ENCODE data around the gene PRKCQ.
"Not testable (repeated sequence)": the region's sequence is repeated elsewhere in the genome, so short reads cannot be mapped to it uniquely, and the experiment has no call there.

The PRKCQ gene

DNA sequence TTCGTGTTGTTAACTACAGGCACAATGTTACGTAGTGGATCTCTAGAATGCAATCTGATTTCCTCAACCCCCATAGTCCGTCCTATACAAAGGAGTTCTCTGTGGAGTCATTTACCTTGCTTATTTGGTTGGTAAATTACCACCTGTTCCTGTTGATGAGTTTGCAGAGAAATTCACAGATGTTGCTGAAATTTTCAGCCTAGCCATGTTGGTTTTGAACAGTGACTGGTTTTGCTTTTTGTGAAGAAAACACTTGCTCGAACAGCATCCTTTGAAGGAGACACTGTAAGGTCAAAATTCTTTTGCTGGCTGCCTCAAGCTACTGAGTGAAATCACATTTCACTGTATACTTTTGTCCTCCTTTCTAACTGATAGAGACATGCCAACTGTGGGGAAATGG, 15.4 kb upstream of the PRKCQ start:
- no peak for DNase-seq (ENCODE audit: low spot score)

- DNase-seq (ENCODE audit: low spot score), result no peak
Measured at GRCh38 chr10:6593241-6593671, 13.2 kb upstream of the PRKCQ start.

DNA sequence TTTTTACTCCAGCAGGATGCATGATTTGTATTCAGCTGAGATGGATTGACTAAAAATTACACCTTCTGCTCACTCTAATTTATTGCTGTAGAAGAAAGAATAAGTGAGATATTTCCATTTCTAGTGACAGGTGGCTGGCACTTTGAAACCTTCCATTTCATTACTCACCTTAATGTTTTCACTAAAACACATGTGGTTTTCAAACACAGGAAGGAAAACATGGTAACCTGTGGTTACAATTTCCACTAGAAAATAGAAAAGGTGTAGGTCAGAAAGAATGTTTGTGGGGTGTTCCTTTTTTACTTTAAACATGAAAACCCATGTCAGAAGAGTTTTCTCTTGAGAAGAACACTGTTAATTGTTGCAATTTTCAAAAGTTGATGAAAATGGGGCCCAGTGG, 12.0 kb upstream of the PRKCQ start:
- DNase-seq (ENCODE audit: low spot score), result no peak

DNA sequence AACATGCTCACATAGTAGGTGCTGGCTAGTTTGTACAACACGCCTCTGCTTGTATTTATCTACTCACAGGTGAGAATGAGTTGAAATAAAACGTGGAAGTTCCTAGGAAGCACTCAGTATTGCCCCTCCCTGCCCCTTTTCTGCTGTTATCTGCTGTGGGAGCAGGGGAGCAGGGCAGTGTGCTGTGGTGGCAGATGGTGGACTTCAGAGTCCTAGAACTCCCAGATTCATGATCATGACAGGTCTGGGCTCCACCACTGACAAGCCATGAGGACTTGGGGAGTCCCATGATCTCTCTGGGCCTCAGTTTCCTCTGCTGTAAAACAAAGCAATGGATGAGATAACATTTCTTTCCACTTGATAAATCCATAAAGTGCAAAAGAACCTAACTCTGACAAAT, 11.6 kb upstream of the PRKCQ start:
- no peak for DNase-seq (ENCODE audit: low spot score)

DNA sequence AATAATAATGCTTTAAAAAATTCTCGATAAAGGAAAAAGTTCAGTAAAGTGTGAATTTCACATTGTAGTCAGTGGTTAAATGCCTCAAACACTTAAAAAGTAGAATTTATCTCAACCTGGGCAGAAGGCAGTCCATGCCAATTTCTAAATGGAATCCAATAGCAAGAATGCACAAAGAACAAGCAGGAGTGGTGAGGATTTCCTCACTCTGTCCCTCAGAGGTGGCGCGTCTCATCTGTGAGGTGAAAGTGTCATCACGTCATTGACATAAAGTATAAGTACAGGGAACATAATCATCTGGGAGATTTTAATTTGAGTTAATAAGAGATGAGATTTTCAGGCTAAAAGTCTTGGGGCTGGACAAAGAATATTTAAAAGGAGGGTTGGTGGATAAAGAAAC, 10.0 kb upstream of the PRKCQ start:
- DNase-seq (ENCODE audit: low spot score), result no peak

GRCh38 chr10:6589287-6590094, 9.4 kb upstream of the PRKCQ start:
- DNase-seq (ENCODE audit: low spot score), result no peak

DNA sequence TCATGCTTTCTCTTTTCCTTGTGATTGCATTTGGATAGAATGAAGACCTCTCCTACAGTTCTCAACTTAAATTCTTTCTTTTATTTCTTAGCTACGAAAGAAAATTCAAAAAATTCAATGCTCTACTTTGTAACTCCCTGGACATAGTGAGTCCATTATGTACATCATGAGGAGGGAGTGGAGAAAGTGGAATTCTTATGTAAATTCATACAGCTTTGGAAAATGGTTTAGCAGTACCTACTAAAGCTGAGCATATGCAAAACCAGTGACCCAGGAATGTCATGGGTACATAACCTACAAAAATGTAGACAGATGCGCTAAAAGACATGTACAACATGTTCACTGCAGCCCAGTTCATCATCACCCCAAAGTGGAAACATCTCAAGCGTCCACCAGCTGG, 8.8 kb upstream of the PRKCQ start:
- no peak for DNase-seq (ENCODE audit: low spot score)

GRCh38 chr10:6588082-6588481, 8.0 kb upstream of the PRKCQ start:
- DNase-seq (ENCODE audit: low spot score), result no peak

GRCh38 chr10:6586501-6586900, 6.4 kb upstream of the PRKCQ start:
- no peak for DNase-seq (ENCODE audit: low spot score)

GRCh38 chr10:6583447-6583846, 3.4 kb upstream of the PRKCQ start:
- no peak for DNase-seq (ENCODE audit: low spot score)

- not testable (repeated sequence) for DNase-seq (ENCODE audit: low spot score)
Measured at GRCh38 chr10:6582913-6583312, 2.8 kb upstream of the PRKCQ start.

- DNase-seq (ENCODE audit: low spot score), result no peak
Measured at GRCh38 chr10:6582298-6582697, 2.2 kb upstream of the PRKCQ start.

DNA sequence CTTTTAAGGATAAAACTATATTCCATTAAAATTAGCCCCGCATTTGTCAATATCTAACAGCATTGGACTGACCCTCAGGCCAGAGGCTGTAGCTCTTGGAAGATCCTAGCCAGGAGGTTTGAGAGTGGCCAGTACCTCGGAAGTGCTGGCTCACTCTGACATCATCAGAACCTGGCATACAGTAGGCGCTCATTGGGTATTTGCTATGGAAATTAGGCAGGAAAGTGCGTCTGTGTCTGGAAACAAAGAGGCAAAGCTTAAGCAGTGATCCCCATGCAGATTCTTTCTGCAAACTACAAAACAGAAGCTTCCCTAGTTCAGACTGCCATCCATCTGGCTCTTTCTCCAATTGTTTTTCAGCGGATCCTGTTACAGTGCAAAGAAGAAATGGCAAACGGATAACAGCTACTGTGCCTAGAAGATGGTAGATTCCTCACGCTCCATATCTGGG, 1.7 kb upstream of the PRKCQ start:
- DNase-seq (ENCODE audit: low spot score), result no peak

DNA sequence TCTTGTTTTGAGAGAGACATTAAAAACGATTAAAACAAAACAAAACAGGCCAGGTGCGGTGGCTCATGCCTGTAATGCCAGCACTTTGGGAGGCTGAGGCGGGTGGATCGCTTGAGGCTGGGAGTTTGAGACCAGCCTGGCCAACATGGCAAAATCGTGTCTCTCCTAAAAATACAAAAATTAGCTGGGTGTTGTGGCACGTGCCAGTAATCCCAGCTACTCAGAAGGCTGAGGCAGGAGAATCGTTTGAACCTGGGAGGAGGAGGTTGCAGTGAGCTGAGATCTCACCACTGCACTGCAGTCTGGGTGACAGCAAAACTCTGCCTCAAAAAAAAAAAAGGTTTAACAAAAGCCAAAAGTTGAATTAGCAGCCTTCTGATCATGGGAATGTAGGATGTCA, 1.1 kb upstream of the PRKCQ start:
- not testable (repeated sequence) for DNase-seq (ENCODE audit: low spot score)

DNA sequence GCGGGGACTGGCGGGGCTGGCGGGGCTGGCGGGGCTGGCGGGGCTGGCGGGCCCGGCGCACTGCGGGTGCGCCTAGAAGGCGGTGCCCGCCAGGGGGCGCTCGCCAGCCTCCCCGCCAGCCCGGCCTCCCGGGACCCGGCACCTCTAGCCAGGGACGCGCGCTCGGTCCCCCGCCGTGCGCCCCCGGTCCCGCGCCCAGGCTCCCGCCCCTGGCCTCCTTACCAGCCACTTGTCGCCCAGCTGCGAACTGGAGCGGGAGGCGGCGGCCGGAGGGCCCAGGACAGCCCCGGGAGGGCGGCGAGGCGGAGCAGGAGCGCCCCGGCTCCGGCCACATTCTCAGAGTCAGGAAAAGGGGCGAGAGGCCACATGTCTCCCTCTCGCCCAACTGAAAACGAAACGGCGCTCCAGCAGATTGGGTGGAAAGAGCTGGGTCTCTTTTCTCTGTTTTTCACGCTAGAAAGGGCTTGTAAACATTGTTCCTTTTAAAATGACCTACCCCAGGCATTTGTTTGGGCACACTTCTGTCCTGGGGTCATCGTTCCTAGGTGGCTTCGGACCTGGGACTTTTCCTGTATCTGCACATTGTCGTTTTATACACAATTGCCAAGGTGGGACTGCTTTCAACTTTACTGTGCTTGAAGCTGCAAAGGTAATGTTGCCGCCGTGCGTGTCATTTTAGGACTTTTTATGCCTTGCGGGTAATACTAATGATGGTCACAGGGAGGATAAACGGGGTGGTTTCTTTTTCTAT, 378 bp upstream of the PRKCQ start:
- DNase-seq (ENCODE audit: low spot score), result peak; percentile 96

DNA sequence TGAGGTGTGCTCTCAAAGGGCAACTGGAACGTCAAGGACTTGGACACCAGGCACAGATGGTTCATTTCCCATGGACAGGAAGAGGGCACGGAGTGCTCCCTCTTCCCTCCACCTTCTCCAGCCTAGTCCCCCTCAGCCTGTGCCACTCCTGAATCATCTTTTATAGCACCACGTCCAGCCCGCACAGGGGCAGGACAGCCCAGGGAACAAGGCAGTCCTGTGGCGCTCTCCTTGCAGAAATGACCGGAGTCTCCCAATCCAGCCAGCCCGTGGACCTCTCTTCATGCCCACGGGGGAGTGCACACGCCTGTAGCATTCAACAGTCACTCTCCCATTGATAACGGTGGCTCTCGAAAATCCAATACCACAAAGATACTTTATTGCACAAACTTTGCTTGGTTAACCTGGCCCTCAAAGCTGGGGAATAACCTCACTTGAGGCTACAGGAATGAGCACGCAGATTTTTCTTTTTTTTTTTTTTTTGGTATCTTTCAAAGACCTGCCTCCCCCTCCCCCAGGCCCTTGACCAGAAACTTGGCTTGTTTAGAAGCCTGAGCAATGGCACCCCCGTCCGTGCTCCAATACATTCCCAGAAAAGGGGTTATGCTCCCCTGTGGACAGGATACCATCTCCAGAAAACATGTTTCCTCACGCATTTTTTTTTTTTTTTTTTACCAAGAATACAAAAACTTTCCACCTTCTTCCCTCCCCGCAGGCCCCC, 733 bp downstream of the PRKCQ start:
- no peak for DNase-seq (ENCODE audit: low spot score)

GRCh38 chr10:6578795-6579182, 1.3 kb downstream of the PRKCQ start:
- DNase-seq (ENCODE audit: low spot score), result no peak

GRCh38 chr10:6578251-6578771, 1.8 kb downstream of the PRKCQ start:
- DNase-seq (ENCODE audit: low spot score), result no peak

DNA sequence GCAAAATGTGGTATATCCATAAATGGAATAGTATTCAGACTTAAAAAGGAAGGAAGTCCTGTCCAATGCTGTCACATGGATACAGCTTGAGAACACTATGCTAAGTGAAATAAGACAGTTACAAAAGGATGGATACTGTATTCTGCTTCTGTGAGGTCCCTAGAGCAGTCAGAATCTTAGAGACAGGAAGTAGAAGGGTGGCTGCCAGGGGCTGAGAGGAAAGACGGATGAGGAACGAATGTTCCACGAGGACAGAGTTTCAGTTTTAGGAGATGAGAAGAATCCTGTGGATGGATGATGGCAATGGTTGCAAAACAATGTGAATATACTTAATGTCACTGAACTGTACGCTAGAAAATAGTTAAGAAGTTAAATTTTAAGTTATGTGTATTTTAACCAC, 3.8 kb downstream of the PRKCQ start:
- DNase-seq (ENCODE audit: low spot score), result no peak

DNA sequence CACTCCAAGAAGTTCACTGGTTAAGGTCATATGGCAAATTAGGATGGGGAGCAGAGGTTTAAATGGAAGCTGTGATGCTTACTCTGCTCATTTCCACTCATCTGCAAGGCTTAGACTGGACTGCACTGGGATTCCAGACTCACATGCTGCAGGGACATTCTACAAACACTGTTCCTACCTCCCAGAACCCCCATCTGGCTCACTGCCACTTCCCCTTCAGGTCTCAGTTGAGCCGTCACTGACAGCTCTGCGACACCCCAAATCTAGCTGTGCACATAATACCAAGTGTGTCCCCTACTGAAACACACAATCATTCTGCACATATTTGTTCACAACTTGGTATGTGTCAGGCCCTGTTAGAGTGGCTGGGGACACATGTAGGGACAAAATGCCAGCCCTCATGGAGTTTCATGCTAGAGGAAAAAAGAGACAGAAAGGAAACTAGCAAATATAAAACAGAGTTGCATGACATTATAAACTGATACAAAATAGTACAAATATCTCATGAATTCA, 5.4 kb downstream of the PRKCQ start:
- no peak for DNase-seq (ENCODE audit: low spot score)

DNA sequence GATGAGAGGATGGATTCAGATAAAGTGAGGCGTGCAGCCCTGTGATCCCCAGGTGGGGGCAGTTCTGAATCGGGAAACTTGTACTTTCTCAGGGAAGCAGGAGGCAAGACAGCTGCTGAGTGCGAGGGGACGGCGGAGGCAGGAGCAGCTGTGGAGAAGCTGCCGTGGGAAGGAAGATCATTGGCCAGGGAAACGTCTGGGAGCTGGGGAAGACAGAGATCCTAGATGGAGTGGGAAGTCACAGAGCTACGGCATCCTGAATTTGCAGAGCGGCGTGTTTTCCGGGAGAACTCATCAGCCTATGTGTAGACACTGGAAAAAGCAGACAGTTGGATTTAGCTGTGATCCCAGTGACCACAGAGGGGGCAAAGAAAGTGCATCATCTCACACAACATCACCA, 9.2 kb downstream of the PRKCQ start:
- DNase-seq (ENCODE audit: low spot score), result no peak

DNA sequence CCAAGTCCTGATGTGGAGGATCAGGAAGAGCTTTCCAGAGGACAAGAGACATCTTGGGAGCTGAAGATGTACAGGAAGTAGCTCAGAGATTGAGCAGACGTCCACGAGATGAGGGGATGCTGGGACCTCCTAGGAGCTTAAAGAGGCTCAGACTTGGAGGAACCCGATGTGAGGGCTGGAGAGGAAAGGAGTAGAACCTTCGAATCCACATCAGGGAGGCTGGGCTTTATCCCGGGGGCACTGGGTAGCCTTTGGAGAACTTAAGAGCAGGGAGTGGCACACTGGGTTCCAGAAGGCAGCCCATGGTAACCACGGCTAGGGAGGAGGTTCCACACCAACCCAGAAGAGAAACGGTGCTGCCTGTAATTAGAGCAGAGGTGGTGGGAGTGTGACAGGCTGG, 10.8 kb downstream of the PRKCQ start:
- no peak for DNase-seq (ENCODE audit: low spot score)
